ENCODE measurements around the gene LEPROT.

LEPROT gene

DNA sequence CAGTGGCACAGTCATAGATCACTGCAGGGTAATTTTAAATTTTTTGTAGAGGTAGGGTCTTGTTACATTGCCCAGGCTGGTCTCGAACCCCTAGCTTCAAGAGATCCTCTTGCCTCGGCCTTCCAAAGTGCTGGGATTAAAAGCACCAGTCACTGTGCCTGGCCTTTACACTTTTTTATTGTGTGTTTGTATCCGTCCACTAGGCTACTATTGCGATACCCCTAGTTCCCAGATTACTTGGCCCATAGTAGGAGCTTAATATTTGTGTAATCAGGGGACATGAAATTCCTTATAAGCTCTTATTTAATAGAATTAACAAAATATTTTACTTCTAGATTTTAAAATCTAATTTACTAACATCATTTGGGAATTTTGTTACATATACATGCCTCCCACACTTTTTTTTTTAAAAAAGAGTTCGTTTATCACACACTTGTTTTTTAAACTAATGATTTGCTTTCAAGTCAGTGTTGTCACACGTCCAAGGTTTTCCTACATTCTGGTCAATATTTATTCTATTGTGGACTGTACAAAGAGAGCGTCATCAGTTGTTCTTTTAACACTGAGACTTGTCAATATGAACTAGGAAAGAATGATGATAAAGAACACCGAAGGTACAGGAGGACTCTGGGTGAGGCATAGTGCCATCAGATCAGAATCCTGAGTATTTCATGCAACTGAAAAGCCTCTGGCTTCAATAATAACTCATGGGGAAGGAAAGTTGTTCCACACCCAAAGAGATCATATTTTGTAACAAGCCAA, 63.7 kb downstream of the LEPROT start:
- no peaks in the 10 kb centered on the region for H3K9me3 ChIP-seq (ENCODE audit: insufficient read depth, low read depth, low read length)
- H3K4me1 ChIP-seq (ENCODE audit: insufficient read depth, low read length): no peaks in the 10 kb centered on the region
- no peak overlapping the region for H3K27ac ChIP-seq (ENCODE audit: low read length)
- H3K36me3 ChIP-seq (ENCODE audit: insufficient read depth, low read depth, low read length): no peaks in the 10 kb centered on the region
- no peak overlapping the region for H3K9ac ChIP-seq (ENCODE audit: low read depth, low read length)
- H3K27me3 ChIP-seq (ENCODE audit: insufficient read depth, low read length): no peaks in the 10 kb centered on the region
- no peak overlapping the region for H3K4me3 ChIP-seq (ENCODE audit: low read length)
